ENCODE data around the gene TTC39B.

DNA sequence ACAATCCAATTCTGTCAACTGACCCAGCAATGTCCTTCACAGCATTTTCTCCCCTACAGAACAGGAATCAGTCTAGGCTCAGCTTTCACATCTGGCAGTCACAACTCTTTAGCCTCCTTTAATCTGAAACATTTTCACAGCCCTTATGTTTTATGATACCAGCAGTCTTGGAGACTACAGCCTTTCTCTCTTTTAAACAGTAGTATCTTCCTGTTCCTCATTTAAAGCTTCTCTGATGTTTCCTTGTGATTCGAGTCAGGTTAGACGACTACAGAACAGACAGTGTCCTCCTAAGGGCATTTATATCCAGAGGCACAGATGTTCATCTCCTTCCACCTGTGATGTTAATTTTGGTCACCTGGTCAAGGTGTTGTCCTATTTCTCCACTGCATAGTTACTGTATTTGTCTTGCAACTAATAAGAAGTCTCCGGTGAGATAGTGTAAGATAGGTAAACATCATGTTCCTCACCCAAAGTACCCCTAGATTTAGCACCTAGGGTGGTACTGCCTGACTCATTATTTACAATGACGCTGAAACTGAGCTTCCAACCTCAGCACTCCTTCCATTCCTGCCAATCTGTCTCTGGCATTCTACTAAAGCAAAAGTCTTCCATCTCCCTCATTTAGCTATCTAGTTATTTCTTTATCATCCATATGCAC is 20.7 kb downstream of the TTC39B start:
- TF ChIP-seq POLR2AphosphoS5 (IDR thresholded peaks at IDR 0.05; ENCODE audit: borderline replicate concordance, low read depth, low read length) = no peak
- TF ChIP-seq EZH2 (IDR thresholded peaks at IDR 0.05) = no peak
- TF ChIP-seq FOXP2 (optimal IDR thresholded peaks at IDR 0.05; ENCODE audit: control extremely low read depth, extremely low read length, insufficient read depth) = no peak
